ENCODE data around the gene AGTR1. TPM values are rescaled to one million over a fixed set of nuclear protein-coding genes. Genes with fewer than 3 reads are reported as not detected.

AGTR1 gene
- total and polyA plus RNA-seq, 2 donors (not counting 3 experiments of a cell fraction or from before 2014, with no cell fraction given): not detected

GRCh38 chr3:148708409-148708808, 10.7 kb downstream of the AGTR1 start:
- intact Hi-C loops (cut with micrococcal nuclease) (no loop called here), dilution Hi-C loops (cut with MboI; ENCODE audit: extremely low pct_ligation_motif_present, low sequenced_read_pairs) (no loop called here)
- Histone ChIP-seq H3K79me2 (ENCODE audit: control insufficient read depth, insufficient read depth, low read length) (no peaks in the 10 kb centered on the region), H3K9me1 (replicated peaks; ENCODE audit: control insufficient read depth, extremely low read depth, insufficient read depth, low read length) (no peaks in the 10 kb centered on the region), H4K20me1 (replicated peaks; ENCODE audit: control insufficient read depth, extremely low read depth, insufficient read depth, low read length) (no peaks in the 10 kb centered on the region), H3K36me3 (ENCODE audit: control insufficient read depth in 2 of 2, extremely low read depth in 1 of 2, insufficient read depth in 2 of 2, low read length in 2 of 2) (no peaks in the 10 kb centered on the region), H3K9me3 (replicated peaks; ENCODE audit: control insufficient read depth, insufficient read depth, low read length) (no peaks in the 10 kb centered on the region), H2AFZ (ENCODE audit: low read depth, low read length) (no peak overlapping the region), H3K27ac (ENCODE audit: insufficient read depth, low read depth, low read length) (no peak overlapping the region), H3K4me1 (ENCODE audit: control insufficient read depth, extremely low read depth, insufficient read depth, low read length) (no peaks in the 10 kb centered on the region), H3K27me3 (ENCODE audit: control insufficient read depth in 2 of 2, insufficient read depth in 2 of 2, low read length in 2 of 2) (no peaks in the 10 kb centered on the region), H3K4me2 (ENCODE audit: insufficient read depth, low read length) (no peak overlapping the region), H3K4me3 (replicated peaks in 1 of 3; ENCODE audit: insufficient read depth in 1 of 3, low read depth in 1 of 3, low read length in 3 of 3) (no peak overlapping the region), H3K9ac (replicated peaks; ENCODE audit: extremely low read depth, insufficient read depth, low read length) (no peak overlapping the region)
- FAIRE-seq (no peak), DNase-seq (ENCODE audit: low read depth, low spot score) (no peak)
- TF ChIP-seq GATA2 (IDR thresholded peaks at IDR 0.05; ENCODE audit: insufficient read depth, insufficient read length, low read depth, low read length): no peak
- no peak for TF ChIP-seq FOS (IDR thresholded peaks at IDR 0.05; ENCODE audit: borderline replicate concordance, insufficient read depth, low read length)
- no peak for TF ChIP-seq MAX (IDR thresholded peaks at IDR 0.05; ENCODE audit: insufficient read depth, insufficient read length)
- TF ChIP-seq MYC (IDR thresholded peaks at IDR 0.05; ENCODE audit: low read depth, low read length): no peak
- TF ChIP-seq POLR2AphosphoS5 (IDR thresholded peaks at IDR 0.05; ENCODE audit: insufficient read depth, low read depth, low read length): no peak
- ChIA-PET CTCF (no interaction called here), POLR2A (no interaction called here)
- no TSS peak for BruUV-seq (replicated peaks)

DNA sequence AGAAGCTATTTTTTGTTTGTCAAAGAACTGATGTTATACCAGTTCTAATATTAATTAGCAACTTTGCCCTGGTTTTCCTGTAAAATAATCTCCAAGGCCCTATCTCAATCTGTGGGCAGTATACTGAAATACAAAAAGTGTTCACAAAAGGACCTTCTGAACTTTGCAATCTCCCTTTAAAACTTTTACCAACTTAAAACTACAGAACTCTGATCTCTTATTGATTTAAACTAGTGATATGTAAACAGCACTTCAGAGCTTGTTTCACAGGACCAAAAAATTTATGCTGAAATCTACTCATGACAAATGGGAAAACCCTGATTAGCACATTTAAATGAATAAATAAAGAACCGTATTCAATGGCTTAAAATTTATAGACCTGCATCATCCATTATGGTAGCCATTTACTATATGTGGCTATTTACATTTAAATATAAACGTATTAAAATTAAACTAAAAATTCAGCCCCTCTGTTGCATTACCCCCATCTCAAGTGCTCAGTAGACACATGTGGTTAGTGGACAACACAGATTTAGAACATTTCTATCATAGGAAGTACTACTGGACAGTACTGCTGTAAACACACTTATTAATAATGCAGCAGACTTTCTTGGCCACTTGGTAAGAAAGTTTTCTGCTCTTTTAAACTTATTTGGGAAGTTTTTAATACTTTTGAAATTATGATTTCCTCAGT, 12.0 kb downstream of the AGTR1 start:
- no peak overlapping the region for H3K4me3 ChIP-seq (replicated peaks in 1 of 3; ENCODE audit: insufficient read depth in 1 of 3, low read depth in 1 of 3, low read length in 3 of 3)
- H3K9ac ChIP-seq (replicated peaks; ENCODE audit: extremely low read depth, insufficient read depth, low read length): no peak overlapping the region
- no peak overlapping the region for H3K4me2 ChIP-seq (ENCODE audit: insufficient read depth, low read length)
- dilution Hi-C loops (cut with MboI; ENCODE audit: extremely low pct_ligation_motif_present, low sequenced_read_pairs) (no loop called here), intact Hi-C loops (cut with micrococcal nuclease) (no loop called here)
- FAIRE-seq: no peak
- H3K27me3 ChIP-seq (ENCODE audit: control insufficient read depth in 2 of 2, insufficient read depth in 2 of 2, low read length in 2 of 2): no peaks in the 10 kb centered on the region
- H3K79me2 ChIP-seq (ENCODE audit: control insufficient read depth, insufficient read depth, low read length): no peaks in the 10 kb centered on the region
- no peak overlapping the region for H3K27ac ChIP-seq (ENCODE audit: insufficient read depth, low read depth, low read length)
- DNase-seq (ENCODE audit: low read depth, low spot score): no peak
- no peak overlapping the region for H2AFZ ChIP-seq (ENCODE audit: low read depth, low read length)
- TF ChIP-seq POLR2A (IDR thresholded peaks at IDR 0.05; ENCODE audit: low read depth, low read length) (no peak), FOS (IDR thresholded peaks at IDR 0.05; ENCODE audit: borderline replicate concordance, insufficient read depth, low read length) (no peak), GATA2 (IDR thresholded peaks at IDR 0.05; ENCODE audit: insufficient read depth, insufficient read length, low read depth, low read length) (no peak), POLR2AphosphoS5 (IDR thresholded peaks at IDR 0.05; ENCODE audit: insufficient read depth, low read depth, low read length) (no peak), EZH2 (IDR thresholded peaks at IDR 0.05; ENCODE audit: borderline replicate concordance, low read depth, low read length, severe bottlenecking) (no peak), MAX (IDR thresholded peaks at IDR 0.05; ENCODE audit: insufficient read depth, insufficient read length) (no peak), CTCF (IDR thresholded peaks at IDR 0.05; ENCODE audit: extremely low read depth in 1 of 2, insufficient read depth in 1 of 2, low read depth in 1 of 2, low read length in 2 of 2) (no peak), JUN (IDR thresholded peaks at IDR 0.05; ENCODE audit: borderline replicate concordance, insufficient read depth, insufficient read length, low read depth) (no peak), MYC (IDR thresholded peaks at IDR 0.05; ENCODE audit: low read depth, low read length) (no peak)
- no peaks in the 10 kb centered on the region for H4K20me1 ChIP-seq (replicated peaks; ENCODE audit: control insufficient read depth, extremely low read depth, insufficient read depth, low read length)
- H3K9me1 ChIP-seq (replicated peaks; ENCODE audit: control insufficient read depth, extremely low read depth, insufficient read depth, low read length): no peaks in the 10 kb centered on the region
- H3K9me3 ChIP-seq (replicated peaks; ENCODE audit: control insufficient read depth, insufficient read depth, low read length): no peaks in the 10 kb centered on the region
- POLR2A ChIA-PET: no interaction called here
- no peaks in the 10 kb centered on the region for H3K36me3 ChIP-seq (ENCODE audit: control insufficient read depth in 2 of 2, extremely low read depth in 1 of 2, insufficient read depth in 2 of 2, low read length in 2 of 2)
- H3K4me1 ChIP-seq (ENCODE audit: control insufficient read depth, extremely low read depth, insufficient read depth, low read length): no peaks in the 10 kb centered on the region
- BruUV-seq (replicated peaks): no TSS peak
- CTCF ChIA-PET: no interaction called here

All from endothelial cell of umbilical vein (primary cell).